NCI-H2107 (cell line): Measurements from ENCODE around the gene NAV2.

Experiments used
- DNase-seq: peaks from one replicate; lab custom pipeline; 2025; lab: John Stamatoyannopoulos, UW

Gene NAV2

GRCh38 chr11:19976281-19976941 lies 263.8 kb downstream of the NAV2 start:
- DNase-seq = no peak

GRCh38 chr11:19977941-19978340 lies 265.3 kb downstream of the NAV2 start:
- DNase-seq = no peak

GRCh38 chr11:19978668-19979518 lies 266.3 kb downstream of the NAV2 start:
- no peak for DNase-seq

- no peak for DNase-seq
These were observed 266.8 kb downstream of the NAV2 start for GRCh38 chr11:19979519-19979845.

GRCh38 chr11:19980388-19980787 lies 267.8 kb downstream of the NAV2 start:
- no peak for DNase-seq

GRCh38 chr11:19980957-19981669 lies 268.5 kb downstream of the NAV2 start:
- DNase-seq = no peak

GRCh38 chr11:19982774-19983495 lies 270.3 kb downstream of the NAV2 start:
- DNase-seq = no peak

GRCh38 chr11:19984048-19984742 lies 271.6 kb downstream of the NAV2 start:
- no peak for DNase-seq

GRCh38 chr11:19985111-19985510 lies 272.5 kb downstream of the NAV2 start:
- no peak for DNase-seq

GRCh38 chr11:19987331-19987801 lies 274.7 kb downstream of the NAV2 start:
- no peak for DNase-seq

GRCh38 chr11:19988598-19988997 lies 276.0 kb downstream of the NAV2 start:
- DNase-seq = no peak

- DNase-seq = no peak
These were observed 276.6 kb downstream of the NAV2 start for GRCh38 chr11:19989191-19989590.

GRCh38 chr11:19992162-19992561 lies 279.5 kb downstream of the NAV2 start:
- DNase-seq = no peak

- no peak for DNase-seq
These were observed 280.4 kb downstream of the NAV2 start for GRCh38 chr11:19992998-19993397.

GRCh38 chr11:19994672-19995071 lies 282.0 kb downstream of the NAV2 start:
- DNase-seq = no peak

- DNase-seq = no peak
These were observed 282.5 kb downstream of the NAV2 start for GRCh38 chr11:19995145-19995544.

GRCh38 chr11:19996571-19996970 lies 283.9 kb downstream of the NAV2 start:
- DNase-seq = no peak

GRCh38 chr11:20000022-20000350 lies 287.3 kb downstream of the NAV2 start:
- no peak for DNase-seq

- peak; percentile 42 for DNase-seq
These were observed 287.9 kb downstream of the NAV2 start for GRCh38 chr11:20000351-20001134.

- DNase-seq = no peak
These were observed 289.9 kb downstream of the NAV2 start for GRCh38 chr11:20002312-20003216.
